Astrocyte of the hippocampus (primary cell): ENCODE data around the gene C15orf62.
A peak's percentile ranks its signal among the peaks of the same experiment; 100 is the strongest.

Experiments
- DNase-seq: peaks from one replicate; pipeline ENCODE4 v3.0.0; 2011; ENCODE audit warnings: low read depth, low spot score

Gene C15orf62, protein sequence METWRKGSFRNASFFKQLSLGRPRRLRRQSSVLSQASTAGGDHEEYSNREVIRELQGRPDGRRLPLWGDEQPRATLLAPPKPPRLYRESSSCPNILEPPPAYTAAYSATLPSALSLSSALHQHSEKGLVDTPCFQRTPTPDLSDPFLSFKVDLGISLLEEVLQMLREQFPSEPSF

GRCh38 chr15:40769274-40770146 is at the start of gene C15orf62:
Gene C15orf62 (plus strand): TSS chr15:40769980. CDS start chr15:40770496, 516 bp downstream.
- DNase-seq: peak; percentile 88

DNA sequence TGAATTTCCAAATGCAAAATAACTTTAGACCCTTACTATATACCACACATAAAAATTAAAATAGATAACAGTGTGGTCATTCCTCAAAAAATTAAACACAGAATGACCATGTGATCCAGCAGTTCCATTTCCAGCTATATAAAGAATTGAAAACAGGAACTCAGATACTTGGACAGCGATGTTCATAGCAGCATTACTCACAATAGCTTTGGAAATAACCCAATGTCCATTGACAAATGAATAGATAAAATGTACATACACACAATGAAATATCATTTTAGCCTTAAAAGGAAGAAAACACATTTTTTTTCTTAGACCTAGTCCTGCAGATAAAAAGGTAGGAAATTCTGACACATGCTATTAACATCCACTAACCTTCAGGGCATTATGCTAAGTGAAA is 48.1 kb upstream of the C15orf62 start:
- no peak for DNase-seq

GRCh38 chr15:40722354-40722753 is 47.4 kb upstream of the C15orf62 start:
- DNase-seq: no peak

DNA sequence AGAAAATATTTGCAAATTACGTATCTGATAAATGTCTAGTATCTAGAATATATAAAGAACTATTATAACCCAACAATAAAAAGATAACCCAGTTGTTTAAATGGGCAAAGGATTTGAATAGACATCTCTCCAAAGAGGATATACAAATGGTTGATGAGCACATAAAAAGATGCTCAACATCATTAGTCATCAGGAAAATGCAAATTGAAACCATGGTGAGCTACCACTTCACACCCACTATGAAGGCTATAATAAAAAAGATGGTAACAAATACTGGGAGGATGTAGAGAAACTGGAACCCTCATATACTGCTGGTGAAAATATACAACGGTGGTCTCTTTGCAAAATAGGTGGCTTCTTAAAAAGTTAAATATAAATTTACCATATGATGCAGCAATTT is 46.8 kb upstream of the C15orf62 start:
- no peak for DNase-seq

DNA sequence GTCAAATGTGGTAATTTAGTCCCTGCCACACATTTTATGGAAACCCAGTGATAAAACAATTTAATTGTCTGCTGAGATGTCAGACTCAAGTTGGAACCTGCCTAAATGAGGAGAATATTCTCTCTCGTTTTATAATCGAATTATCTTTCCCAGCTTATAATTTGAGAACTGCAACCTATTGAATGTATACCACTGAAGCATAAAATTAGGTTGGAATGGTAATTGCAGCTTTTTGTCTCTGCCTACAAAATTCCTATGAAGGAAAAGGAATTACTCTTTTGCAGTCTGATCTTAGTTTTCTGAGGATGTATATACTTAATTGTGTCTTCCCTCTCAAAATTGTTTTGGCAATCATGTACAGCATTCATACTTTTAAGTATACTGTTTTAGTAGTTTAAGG is 45.9 kb upstream of the C15orf62 start:
- no peak for DNase-seq

- no peak for DNase-seq
Observed at GRCh38 chr15:40731034-40731433, 38.7 kb upstream of the C15orf62 start.

GRCh38 chr15:40736575-40736974 is 33.2 kb upstream of the C15orf62 start:
- no peak for DNase-seq

DNA sequence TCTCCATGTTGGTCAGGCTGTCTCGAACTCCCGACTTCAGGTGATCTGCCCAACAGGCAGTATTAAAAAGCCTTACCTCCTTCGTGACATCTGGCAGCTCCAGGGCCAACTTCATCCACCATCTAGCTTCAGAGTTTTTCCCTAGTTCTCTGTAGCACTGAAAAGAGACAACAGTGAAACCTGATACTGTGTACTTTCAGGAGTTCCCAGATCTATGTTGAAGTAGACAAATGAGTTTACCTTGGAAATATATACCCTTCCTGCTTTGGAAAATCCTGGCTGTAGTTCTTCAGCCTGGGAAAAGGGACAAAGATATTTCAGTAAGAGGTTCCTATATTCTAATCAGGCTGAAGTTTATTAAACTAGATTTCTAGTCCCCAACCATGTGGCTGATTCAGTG is 32.7 kb upstream of the C15orf62 start:
- no peak for DNase-seq

DNA sequence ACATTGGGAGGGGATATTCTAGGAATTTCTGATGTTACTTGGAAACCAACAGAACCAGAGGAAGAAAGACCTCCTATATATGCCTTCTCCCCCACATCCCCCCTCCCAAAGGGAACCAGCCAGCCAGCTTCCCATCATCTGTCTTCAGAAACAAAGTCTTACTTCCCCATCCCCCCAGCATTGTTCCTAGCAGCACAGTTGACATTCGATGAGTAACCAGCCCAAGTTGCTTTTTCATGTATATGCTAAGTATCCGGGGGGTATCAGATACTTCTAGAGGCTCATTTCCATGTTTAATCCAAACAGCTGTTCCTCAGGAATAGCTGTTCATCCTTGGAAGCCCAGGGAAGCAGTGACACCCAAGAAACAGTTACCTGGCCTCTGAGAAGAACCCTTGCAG is 30.7 kb upstream of the C15orf62 start:
- peak; percentile 13 for DNase-seq

DNA sequence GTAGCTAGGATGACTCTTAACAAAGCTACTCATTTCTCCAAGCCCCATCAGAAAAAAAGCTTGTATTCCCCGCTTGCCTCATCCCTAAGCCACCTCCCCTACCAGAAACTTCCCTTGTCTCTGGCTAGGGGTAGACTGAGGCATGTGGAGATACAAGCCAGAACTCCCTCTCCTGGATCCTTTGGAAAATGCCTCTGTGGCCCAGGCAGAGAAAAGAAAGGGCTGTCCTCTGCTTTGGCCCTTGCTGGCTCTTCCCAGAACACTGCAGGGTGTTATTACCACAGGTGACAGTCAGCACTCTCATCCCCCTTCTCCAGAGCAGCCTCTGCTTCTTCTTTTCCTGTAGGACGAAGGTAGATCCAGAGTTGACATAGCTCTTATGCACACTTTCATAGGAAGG is 29.9 kb upstream of the C15orf62 start:
- no peak for DNase-seq

DNA sequence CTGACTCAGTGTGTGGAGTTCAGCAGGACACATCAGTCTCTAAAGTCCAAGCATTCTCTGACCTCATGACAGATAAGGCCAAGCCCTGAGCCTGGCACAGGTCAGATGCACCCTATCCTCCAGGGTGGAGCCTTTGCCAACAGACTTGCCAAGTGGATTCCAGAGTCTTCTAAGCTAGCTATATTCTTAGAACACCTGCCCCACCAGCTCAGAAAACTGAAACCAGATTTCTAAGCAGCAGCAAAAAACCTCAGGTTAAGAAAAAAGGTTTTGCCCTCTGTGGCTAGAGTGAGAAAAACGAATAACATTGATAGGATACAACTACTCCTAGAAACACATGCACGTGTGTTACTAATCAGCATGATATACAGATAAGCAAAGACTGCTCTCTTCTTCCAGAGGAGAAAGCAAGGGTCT is 26.3 kb upstream of the C15orf62 start:
- DNase-seq: no peak

DNA sequence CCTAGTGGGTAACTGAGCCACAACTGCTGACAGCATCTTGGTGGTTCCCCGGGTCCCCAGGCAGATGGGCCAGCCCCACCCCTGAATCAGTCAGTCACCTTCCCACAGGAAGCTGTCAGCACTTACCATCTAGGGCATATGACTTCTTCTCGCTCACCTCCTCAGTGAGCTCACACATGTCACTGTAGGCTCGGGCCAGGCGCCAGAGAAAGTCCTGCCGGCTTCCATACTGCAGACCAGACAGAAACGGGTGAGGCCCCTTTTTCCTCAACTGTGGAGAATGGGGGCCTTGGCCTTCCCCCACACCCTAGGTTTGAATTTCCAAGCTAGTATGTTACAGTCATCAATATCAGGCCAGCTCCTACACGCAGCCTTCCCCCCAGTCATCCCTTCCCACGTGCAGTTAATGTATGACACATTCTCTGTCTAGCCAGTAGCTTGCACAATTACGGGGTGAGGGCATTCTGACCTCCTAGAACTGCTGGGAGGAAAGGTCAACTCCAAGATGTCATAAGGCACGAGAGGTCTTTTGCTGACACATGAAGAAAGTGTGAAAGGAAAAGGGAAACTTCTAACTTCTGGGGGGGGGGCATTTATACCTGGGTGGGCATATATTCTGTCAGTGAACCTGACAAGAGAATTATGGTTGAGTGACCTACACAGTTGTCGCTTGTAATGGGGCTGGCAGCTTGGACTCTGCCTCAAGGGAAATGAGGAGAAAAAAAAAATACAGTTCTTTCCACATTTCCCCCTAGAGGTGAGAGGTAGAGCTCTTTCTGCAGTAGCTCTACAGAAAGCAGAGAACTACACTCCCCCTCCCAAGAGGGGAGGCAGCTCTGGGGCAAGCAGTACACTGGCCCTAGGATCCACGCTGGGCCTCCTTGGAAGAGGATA is 25.6 kb upstream of the C15orf62 start:
- no peak for DNase-seq

GRCh38 chr15:40744815-40745152 is 25.0 kb upstream of the C15orf62 start:
- no peak for DNase-seq

- DNase-seq: no peak
Observed at GRCh38 chr15:40746916-40747418, 22.8 kb upstream of the C15orf62 start.

- DNase-seq: no peak
Observed at GRCh38 chr15:40747685-40748631, 21.8 kb upstream of the C15orf62 start.

- DNase-seq: no peak
Observed at GRCh38 chr15:40749151-40749630, 20.6 kb upstream of the C15orf62 start.

DNA sequence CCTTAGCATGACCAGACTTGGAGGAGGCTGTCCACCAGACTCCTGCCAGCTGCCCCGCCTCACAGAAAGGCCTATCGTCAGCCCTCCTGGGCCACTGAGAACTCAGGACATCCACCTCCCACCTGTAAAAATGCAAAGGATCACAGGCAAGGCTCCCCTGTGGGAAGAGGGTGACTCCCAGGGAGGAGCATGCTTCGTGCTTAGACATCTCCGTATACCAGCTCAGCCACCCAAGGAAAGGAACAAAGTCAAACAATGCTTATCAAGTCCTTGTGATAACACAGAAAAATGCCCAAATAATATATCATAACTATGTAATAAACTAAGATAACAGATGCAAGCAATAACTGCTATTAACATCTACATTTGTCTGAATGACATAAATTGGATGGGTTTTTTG is 18.9 kb upstream of the C15orf62 start:
- DNase-seq: no peak

DNA sequence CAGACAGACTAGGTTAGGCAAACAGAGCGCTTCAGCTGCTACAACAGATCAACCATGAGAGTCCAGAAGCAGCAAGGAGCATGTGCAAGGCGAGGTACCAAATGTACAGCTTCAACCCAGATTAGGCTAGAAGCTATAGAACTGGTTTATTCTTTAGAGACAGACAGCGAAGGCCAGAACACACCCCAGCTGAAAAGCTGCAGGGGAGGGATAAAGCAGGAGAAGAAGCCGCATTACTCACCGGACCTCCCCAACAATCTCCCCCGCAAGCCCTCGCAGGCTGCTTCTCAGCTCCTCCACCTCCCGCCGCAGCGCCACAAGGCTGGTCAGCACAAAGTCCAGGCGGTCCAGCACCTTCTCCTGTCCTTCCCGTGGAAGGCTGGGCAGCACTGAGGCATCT is 18.0 kb upstream of the C15orf62 start:
- no peak for DNase-seq

- DNase-seq: peak; percentile 41
Observed at GRCh38 chr15:40754574-40754882, 15.3 kb upstream of the C15orf62 start.

GRCh38 chr15:40754883-40755811 is 14.6 kb upstream of the C15orf62 start, which contains the start of gene RMDN3:
Gene RMDN3 (minus strand): TSS chr15:40755254. CDS start chr15:40754783, 471 bp downstream.
- DNase-seq: peak; percentile 98
